Stimulated activated CD8-positive, alpha-beta memory T cell treated with anti-CD3 and anti-CD28 coated beads, Interleukin-7, amount 100 ng/mL, for 24 hours (primary cell): ENCODE measurements around the gene MEIOB.
"Not testable (repeated sequence)": the region's sequence is repeated elsewhere in the genome, so short reads cannot be mapped to it uniquely, and the experiment has no call there.

ENCODE experiments used
- DNase-seq: peaks from one replicate; pipeline ENCODE4 v3.0.0-alpha.2; 2020; ENCODE audit warnings: low read depth

MEIOB gene

DNA sequence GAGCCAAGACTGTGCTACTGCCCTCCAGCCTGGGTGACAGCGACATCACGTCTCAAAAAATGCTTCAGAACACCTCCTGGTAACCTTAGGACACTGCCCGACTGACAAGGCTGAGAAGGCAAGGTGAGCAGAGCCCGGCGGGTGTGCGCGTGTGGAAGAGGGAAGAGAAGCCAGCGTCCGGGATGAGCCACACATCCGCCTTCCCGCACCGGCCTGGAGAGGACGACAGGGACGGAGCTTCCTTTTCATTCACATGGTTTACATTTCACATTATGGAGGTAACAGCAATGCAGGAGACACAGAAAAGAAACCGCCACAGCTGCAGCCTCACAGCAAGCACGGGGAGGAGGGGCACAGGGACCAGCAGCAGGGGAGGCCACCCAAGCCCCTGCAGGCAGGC is 61.9 kb downstream of the MEIOB start:
- DNase-seq, result no peak

GRCh38 chr16:1809281-1809801 is 62.6 kb downstream of the MEIOB start:
- no peak for DNase-seq

- DNase-seq, result no peak
Observed at GRCh38 chr16:1808691-1809090, 63.3 kb downstream of the MEIOB start.

DNA sequence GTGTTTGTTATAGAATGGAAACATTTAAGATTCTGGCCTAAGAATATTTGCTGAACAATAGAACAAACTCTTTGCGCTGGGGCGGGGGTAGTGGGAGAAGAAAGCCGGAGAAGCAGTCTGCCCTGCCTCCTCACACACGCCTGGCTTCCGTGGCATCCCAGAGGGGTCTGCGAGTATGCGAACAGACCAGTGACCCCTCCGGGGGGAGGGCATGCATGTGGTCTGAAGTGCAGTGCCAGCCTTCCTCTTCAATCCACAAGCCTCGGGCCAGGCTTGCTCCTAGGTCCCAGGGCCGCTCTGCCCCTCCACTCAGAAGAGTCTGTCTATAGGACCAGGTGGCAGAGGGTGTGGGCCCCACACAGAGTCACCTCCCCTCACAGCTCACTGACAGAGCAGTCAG is 64.3 kb downstream of the MEIOB start:
- DNase-seq, result no peak

DNA sequence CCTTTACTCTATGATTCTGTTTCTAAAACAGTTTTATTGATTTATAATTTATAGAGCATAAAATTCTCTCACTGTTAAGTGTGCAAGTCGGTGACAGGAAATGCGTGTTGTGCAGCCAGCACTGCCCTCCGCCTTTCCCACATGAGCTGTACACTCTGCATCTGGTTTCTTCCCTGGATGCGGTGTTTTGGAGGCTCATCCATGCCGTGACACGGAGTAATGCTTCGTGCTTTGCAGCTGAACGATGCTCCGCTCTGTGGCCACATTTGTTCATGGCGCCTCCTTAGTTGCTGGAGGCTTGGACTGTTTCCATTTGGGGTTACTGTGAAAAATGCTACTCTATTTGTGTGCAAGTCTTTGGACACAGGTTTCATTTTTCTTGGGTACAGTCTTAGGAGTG is 71.3 kb downstream of the MEIOB start:
- DNase-seq, result no peak

DNA sequence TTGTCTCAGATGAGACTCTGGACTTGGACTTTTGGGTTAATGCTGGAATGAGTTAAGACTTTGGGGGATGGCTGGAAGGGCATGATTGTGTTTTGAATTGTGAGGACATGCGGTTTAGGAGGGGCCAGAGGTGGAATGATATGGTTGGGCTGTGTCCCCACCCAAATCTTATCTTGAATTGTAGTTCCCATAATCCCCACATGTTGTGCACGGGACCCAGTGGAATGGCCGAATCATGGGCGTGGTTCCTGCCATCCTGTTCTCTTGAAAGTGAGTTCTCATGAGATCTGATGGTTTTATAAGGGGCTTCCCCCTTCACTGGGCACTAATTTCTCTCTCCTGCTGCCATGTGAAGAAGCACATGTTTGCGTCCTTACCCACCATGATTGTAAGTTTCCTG is 72.7 kb downstream of the MEIOB start:
- not testable (repeated sequence) for DNase-seq

DNA sequence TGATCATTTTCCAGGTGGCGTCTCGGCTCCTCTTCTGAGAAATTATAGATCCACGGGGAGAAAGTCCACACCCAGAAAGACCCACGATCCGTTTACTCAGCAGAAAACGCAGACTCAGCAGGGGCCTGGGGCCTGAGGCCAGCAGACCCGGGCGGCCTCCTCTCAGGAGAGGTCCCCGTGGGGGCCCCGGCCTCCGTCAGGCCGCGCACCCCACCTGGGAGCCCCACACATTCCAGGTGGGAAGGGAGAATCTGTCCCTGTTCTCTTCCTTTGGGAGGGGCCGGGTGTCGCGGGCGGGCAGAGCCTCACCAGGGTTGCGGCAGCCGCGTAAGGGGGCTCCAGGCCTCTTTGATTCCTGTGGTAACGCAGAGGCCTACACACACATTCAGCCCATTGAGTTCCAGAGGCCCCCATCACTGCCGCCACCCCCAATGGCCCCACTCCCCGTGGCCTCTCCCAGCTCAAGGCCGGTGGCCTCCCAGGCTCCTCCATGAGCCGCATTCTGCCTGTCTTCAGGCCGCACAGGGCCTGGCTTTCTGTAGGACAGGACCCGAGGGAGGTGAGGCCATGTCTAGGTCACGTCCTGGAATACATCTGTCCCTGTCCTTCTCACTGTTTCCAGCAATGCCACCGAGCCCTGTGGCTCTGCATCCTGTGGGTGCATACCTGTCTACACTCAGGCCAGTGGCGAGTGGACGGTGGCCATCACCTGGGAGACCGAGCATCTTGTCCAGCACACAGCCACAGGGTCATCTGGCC is 76.9 kb downstream of the MEIOB start:
- DNase-seq, result no peak

- DNase-seq, result no peak
Observed at GRCh38 chr16:1794221-1794871, 77.6 kb downstream of the MEIOB start.

GRCh38 chr16:1793578-1794220 is 78.3 kb downstream of the MEIOB start, which contains the start of gene IGFALS:
IGFALS (minus strand) TSS chr16:1793705; CDS start chr16:1793652, 53 bp downstream.
- no peak for DNase-seq

GRCh38 chr16:1792836-1793577 is 79.0 kb downstream of the MEIOB start:
- no peak for DNase-seq

DNA sequence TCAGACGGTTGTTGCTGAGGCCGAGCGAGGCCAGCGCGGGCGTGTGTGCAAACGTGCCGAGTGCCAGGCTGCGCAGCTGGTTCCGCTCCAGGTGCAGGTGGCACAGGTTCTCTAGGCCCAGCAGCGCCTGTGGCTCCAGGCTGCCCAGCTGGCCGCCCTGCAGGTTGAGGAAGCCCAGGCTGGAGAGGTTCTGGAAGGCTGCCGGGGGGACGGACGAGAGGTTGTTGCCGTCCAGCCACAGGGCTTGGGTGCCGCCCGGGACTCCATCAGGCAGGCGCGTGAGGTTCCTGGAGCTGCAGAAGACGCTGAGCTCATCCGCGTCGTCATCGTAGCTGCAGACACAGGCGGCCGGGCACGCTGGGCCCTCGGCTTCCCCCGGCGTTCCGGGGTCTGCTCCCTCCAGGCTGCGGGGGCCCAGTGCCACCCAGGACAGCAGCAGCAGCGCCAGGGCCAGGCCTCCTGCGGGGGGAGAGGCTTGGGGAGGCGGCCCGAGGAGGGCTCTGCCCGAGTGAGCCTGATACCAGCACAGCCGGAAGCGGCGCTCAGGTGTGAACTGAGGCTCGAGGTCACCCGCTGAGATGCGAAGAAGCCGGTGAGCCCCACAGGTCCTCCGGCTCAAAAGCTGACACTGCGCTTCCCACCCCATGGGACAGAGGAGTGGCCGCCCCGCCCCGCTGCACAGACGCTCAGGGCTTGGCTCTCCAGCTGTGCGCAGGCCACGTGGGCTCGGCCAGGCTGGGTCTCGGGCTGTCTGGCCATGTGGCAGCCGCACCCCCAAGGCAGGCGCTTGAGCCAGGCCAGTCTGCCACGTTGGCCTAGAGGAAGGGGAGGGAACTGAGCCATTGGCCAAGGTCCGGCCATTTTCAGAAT is 79.8 kb downstream of the MEIOB start:
- no peak for DNase-seq

DNA sequence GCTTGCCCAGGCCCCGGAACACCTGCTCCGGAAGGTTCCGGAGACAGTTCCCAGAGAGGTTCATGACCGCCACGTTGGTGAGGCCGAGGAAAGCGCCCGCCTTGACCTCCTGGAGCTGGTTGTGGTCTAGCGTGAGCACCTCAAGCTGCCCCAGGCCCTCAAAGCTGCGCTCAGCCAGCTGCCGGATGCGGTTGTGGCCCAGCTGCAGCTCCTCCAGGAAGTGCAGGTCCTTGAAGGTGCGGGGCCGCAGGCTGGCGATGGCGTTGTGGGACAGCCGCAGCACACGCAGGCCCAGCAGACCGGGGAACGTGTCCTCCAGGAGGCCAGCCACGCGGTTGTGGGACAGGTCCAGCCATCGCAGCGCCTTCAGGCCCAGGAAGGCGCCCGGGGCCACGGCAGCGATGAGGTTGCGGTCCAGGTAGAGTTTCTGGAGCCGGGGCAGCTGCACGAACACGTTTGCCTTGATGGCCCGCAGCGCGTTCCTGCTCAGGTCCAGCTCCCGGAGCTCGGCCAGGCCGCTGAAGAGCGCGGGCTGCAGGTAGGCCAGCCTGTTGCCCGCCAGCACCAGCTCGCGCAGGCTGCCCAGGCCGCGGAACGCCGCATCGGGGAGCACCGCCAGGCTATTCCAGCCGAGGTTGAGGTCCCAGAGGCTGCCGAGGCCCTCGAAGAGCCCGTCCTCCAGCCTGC is 80.6 kb downstream of the MEIOB start:
- no peak for DNase-seq

DNA sequence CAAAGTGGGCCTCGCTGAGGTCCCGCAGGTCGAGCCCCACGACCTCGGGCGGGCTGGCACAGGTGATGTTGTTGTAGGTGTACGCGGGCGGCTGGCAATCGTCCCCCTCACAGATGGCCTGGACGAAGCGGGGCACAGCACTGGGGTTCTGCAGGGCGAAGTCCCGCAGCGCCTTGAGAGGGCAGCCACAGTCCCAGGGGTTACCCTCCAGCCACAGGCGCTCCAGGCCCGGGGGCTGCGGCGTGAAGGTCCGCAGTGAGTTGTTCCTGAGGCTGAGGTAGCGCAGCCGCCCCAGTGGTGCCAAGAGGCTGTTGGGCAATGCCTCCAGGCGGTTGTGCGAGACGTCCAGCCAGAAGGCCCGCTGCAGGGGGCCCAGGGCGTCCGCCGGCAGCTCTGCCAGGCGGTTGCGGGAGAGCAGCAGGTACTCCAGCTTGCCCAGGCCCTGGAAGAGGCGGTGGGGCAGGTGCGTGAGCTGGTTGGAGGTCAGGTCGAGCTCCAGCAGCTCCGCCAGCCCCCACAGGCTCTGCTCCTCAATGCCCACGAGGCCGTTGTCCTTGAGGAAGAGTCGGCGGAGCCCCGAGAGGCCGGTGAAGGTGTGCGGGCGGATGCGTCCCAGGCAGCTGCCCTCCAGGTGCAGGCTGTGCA is 81.2 kb downstream of the MEIOB start:
- no peak for DNase-seq

DNA sequence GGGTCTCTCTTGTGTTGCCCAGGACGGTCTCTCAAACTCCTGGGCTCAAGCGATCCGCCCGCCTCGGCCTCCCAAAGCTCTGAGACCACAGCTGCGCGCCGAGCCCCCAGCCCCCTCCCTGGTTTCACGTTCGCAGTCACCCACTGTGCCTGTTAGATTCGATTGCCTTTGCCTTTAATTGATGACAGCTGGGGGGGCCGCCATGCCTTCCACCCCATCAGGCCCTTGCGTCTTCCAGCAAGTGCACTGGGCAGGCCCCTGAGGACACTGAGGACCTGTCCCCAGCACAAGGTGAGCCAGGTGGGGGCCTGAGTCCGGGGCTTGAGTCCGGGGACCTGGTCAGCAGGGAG is 81.7 kb downstream of the MEIOB start:
- DNase-seq, result no peak

DNA sequence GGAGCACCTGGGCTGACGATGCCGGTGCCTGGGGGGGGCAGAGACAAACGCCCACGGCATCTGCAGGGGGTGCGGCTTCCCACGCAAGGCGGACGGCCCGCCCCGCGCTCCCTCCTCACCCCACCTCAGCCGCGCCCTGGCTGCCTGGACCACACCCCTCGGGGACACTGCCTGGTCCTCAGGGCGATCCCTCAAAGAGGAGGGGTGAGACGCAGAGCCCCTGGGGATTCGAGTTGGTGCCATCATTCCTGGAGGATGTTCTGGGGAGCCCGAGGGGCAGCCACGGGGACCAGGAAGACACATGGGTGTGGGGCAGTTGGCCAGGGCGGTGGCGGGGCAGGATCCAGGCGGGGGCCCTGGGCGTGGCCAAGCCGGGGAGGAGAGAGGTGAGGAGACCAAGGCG is 82.3 kb downstream of the MEIOB start:
- no peak for DNase-seq

DNA sequence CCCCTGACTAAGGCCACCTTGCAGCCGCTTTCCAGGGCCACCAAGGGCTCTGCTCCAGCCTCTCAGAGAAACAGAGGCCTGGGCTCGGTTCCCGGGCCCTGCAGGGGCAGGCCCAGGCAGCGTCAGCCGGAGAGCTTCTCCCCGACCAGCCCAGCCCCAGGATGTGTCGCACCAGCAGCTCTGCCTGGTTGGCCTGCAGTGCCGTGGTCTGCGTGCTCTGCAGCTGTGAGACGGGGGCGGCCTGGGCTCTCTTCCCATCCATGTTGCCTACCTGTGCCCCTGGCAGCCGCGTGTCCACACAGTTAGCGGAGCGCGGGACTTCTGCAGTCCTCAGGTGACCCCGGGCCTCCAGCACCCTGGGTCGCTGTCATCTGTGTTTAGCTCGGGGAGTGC is 83.3 kb downstream of the MEIOB start:
- no peak for DNase-seq

DNA sequence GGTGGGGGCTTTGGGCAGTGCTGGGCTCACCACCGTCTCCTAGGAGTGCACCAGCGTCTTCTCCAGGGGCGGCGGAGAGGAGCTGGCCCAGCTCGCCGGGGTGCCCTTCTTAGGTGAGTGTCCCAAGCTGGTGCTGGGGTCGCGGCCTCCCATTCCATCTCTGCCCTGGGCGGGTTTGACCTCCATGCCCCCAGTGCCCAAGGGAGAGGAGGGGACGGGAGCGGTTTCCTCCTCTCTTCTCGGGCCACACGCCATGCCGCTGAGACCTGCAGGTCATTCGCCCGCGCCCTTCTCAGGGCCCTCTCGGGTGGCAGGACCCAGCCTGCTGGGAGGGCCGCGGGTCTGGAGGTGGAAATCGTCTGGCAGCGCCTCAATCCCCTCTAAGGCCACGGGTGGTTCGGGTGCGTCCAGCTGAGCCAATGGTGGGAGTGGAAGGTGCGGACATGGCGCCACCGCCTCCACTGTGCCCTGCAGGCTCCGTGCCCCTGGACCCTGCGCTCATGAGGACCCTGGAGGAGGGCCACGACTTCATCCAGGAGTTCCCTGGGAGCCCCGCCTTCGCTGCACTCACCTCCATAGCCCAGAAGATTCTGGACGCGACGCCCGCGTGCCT is 83.8 kb downstream of the MEIOB start:
- DNase-seq, result no peak

- DNase-seq, result no peak
Observed at GRCh38 chr16:1787322-1788094, 84.5 kb downstream of the MEIOB start.

DNA sequence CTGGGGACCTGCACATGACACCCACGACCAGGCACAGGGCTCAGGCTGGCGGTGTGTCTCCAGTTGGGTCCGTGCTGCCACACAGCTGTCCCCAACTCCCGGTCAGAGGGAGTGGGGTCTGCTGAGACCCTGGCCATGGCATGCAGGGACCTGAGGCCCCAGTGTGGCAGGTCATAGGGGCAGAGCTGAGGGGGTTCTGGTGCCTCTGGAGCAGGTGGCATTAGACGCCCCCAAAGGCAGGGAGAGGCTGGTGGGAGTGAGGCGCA is 85.0 kb downstream of the MEIOB start:
- DNase-seq, result no peak
